ENCODE results near the gene SEC63.

The SEC63 gene

GRCh38 chr6:107847844-107848802 is 109.9 kb downstream of the SEC63 start:
- DNase-seq, result peak; percentile 63

- no peak for DNase-seq
These were observed 111.7 kb downstream of the SEC63 start for GRCh38 chr6:107846262-107846795.

- no peak for DNase-seq
These were observed 112.2 kb downstream of the SEC63 start for GRCh38 chr6:107845777-107846176.

GRCh38 chr6:107843400-107843799 is 114.6 kb downstream of the SEC63 start:
- peak; percentile 16 for DNase-seq

- no peak for DNase-seq
These were observed 116.7 kb downstream of the SEC63 start for GRCh38 chr6:107841275-107841670.

GRCh38 chr6:107840636-107841274 is 117.3 kb downstream of the SEC63 start:
- no peak for DNase-seq

GRCh38 chr6:107833136-107833535 is 124.9 kb downstream of the SEC63 start:
- no peak for DNase-seq

- no peak for DNase-seq
These were observed 125.6 kb downstream of the SEC63 start for GRCh38 chr6:107832151-107833056.

GRCh38 chr6:107830060-107830459 is 127.9 kb downstream of the SEC63 start:
- DNase-seq, result no peak

- DNase-seq, result no peak
These were observed 130.5 kb downstream of the SEC63 start for GRCh38 chr6:107827541-107827940.

- DNase-seq, result peak; percentile 32
These were observed 134.9 kb downstream of the SEC63 start for GRCh38 chr6:107823047-107823557.

- DNase-seq, result peak; percentile 53
These were observed 135.6 kb downstream of the SEC63 start for GRCh38 chr6:107822176-107823046.

GRCh38 chr6:107821591-107821990 is 136.4 kb downstream of the SEC63 start:
- DNase-seq, result no peak

GRCh38 chr6:107820338-107821261 is 137.4 kb downstream of the SEC63 start:
- peak; percentile 24 for DNase-seq

- DNase-seq, result no peak
These were observed 138.1 kb downstream of the SEC63 start for GRCh38 chr6:107819964-107820337.

GRCh38 chr6:107819217-107819616 is 138.8 kb downstream of the SEC63 start:
- DNase-seq, result peak; percentile 20

GRCh38 chr6:107818272-107818671 is 139.7 kb downstream of the SEC63 start:
- no peak for DNase-seq

GRCh38 chr6:107817784-107818183 is 140.2 kb downstream of the SEC63 start:
- DNase-seq, result no peak

Measured in stimulated activated naive CD4-positive, alpha-beta T cell treated with Interleukin-2 at 50 U/mL for 16 hours (primary cell).